ENCODE measurements around the gene CEP170B.
"Not testable (repeated sequence)": the region's sequence is repeated elsewhere in the genome, so short reads cannot be mapped to it uniquely, and the experiment has no call there.

The CEP170B gene

GRCh38 chr14:104879983-104880565 lies 15.0 kb downstream of the CEP170B start:
- no peak for DNase-seq

- DNase-seq, result no peak
Observed at GRCh38 chr14:104880584-104881210, 15.6 kb downstream of the CEP170B start.

GRCh38 chr14:104881369-104881979 lies 16.4 kb downstream of the CEP170B start:
- no peak for DNase-seq

- DNase-seq, result no peak
Observed at GRCh38 chr14:104882325-104882973, 17.4 kb downstream of the CEP170B start.

GRCh38 chr14:104882991-104883660 lies 18.1 kb downstream of the CEP170B start:
- no peak for DNase-seq

- no peak for DNase-seq
Observed at GRCh38 chr14:104883681-104884361, 18.8 kb downstream of the CEP170B start.

GRCh38 chr14:104884381-104884780 lies 19.3 kb downstream of the CEP170B start:
- not testable (repeated sequence) for DNase-seq

- DNase-seq, result no peak
Observed at GRCh38 chr14:104885031-104885972, 20.2 kb downstream of the CEP170B start.

GRCh38 chr14:104885973-104886689 lies 21.1 kb downstream of the CEP170B start:
- no peak for DNase-seq

- DNase-seq, result no peak
Observed at GRCh38 chr14:104886690-104887622, 21.9 kb downstream of the CEP170B start.

- DNase-seq, result no peak
Observed at GRCh38 chr14:104887623-104888488, 22.8 kb downstream of the CEP170B start.

GRCh38 chr14:104888489-104889374 lies 23.7 kb downstream of the CEP170B start:
- no peak for DNase-seq

- no peak for DNase-seq
Observed at GRCh38 chr14:104889375-104889757, 24.3 kb downstream of the CEP170B start.

- DNase-seq, result not testable (repeated sequence)
Observed at GRCh38 chr14:104890292-104890691, 25.2 kb downstream of the CEP170B start.

GRCh38 chr14:104891121-104891551 lies 26.1 kb downstream of the CEP170B start:
- DNase-seq, result no peak

GRCh38 chr14:104891664-104892530 lies 26.8 kb downstream of the CEP170B start:
- DNase-seq, result no peak

All from cerebellar nuclear complex (tissue), 1 donor.